ENCODE results near the gene IL33. TPM values are rescaled to one million over a fixed set of nuclear protein-coding genes. Genes with fewer than 3 reads are reported as not detected.

Gene IL33
- total RNA-seq, 2 experiments from 2014 or later: not detected

- intact Hi-C loops (cut with DNase I, micrococcal nuclease): loop anchor here (1.0 to 10.0 kb wide), 6 partner anchors 109 to 420 kb away; no protein-coding TSS in a partner anchor
- DNase-seq: no peak
- Mint-ChIP-seq H3K27me3 (peaks cover 13% of the 10 kb centered on the region), H3K4me1 (no peaks in the 10 kb centered on the region), H3K27ac (no peak overlapping the region), H3K36me3 (ENCODE audit: low read depth) (no peaks in the 10 kb centered on the region), H3K4me3 (no peak overlapping the region), H3K9me3 (ENCODE audit: low read depth) (no peaks in the 10 kb centered on the region)
- POLR2A ChIA-PET: no interaction called here
- ATAC-seq: no peak
- CTCF ChIA-PET: interaction anchor here (0.6 to 2.5 kb wide), 23 partner anchors 9 to 706 kb away, joined by 3 to 32 read pairs (median 3); partner anchors contain the start of gene UHRF2
Observed at GRCh38 chr9:6305954-6306563, 90.5 kb downstream of the IL33 start.

Other genes starting within 250 kb of the IL33 start
- gene RANBP6, start 200.2 kb upstream of the IL33 start, total RNA-seq: 10 to 100 TPM; 11.7 to 18.2 TPM
- gene TPD52L3, start 112.6 kb downstream of the IL33 start, total RNA-seq: not detected
- 10 to 100 TPM; 63.7 to 70.9 TPM for gene UHRF2, start 197.4 kb downstream of the IL33 start, total RNA-seq